Measurements from ENCODE around the gene MAP3K4.

MAP3K4 gene

GRCh38 chr6:161161889-161162624 lies 170.5 kb downstream of the MAP3K4 start:
- Histone ChIP-seq H3K27ac (ENCODE audit: low read depth, low read length) (no peak overlapping the region), H3K9me3 (ENCODE audit: low read length) (no peaks in the 10 kb centered on the region), H3K4me1 (ENCODE audit: insufficient read depth, low read length) (peaks cover 18% of the 10 kb centered on the region), H3K27me3 (ENCODE audit: control insufficient read depth in 1 of 2, insufficient read depth in 2 of 2, low read length in 2 of 2) (no peaks in the 10 kb centered on the region), H3K9ac (ENCODE audit: low read length) (no peak overlapping the region), H3K36me3 (ENCODE audit: insufficient read depth, low read length) (peaks cover 19% of the 10 kb centered on the region), H3K4me3 (ENCODE audit: low read depth in 1 of 2, low read length in 2 of 2) (no peak overlapping the region)

GRCh38 chr6:161162722-161163121 lies 171.2 kb downstream of the MAP3K4 start:
- Histone ChIP-seq H3K4me1 (ENCODE audit: insufficient read depth, low read length) (peaks cover 18% of the 10 kb centered on the region), H3K27ac (ENCODE audit: low read depth, low read length) (no peak overlapping the region), H3K4me3 (ENCODE audit: low read depth in 1 of 2, low read length in 2 of 2) (no peak overlapping the region), H3K36me3 (ENCODE audit: insufficient read depth, low read length) (peaks cover 19% of the 10 kb centered on the region), H3K27me3 (ENCODE audit: control insufficient read depth in 1 of 2, insufficient read depth in 2 of 2, low read length in 2 of 2) (no peaks in the 10 kb centered on the region), H3K9ac (ENCODE audit: low read length) (no peak overlapping the region), H3K9me3 (ENCODE audit: low read length) (no peaks in the 10 kb centered on the region)

- Histone ChIP-seq H3K4me1 (ENCODE audit: insufficient read depth, low read length) (peaks cover 21% of the 10 kb centered on the region), H3K9me3 (ENCODE audit: low read length) (no peaks in the 10 kb centered on the region), H3K27ac (ENCODE audit: low read depth, low read length) (no peak overlapping the region), H3K27me3 (ENCODE audit: control insufficient read depth in 1 of 2, insufficient read depth in 2 of 2, low read length in 2 of 2) (no peaks in the 10 kb centered on the region), H3K9ac (ENCODE audit: low read length) (no peak overlapping the region), H3K4me3 (ENCODE audit: low read depth in 1 of 2, low read length in 2 of 2) (no peak overlapping the region), H3K36me3 (ENCODE audit: insufficient read depth, low read length) (peaks cover 19% of the 10 kb centered on the region)
Measured at GRCh38 chr6:161163466-161164181, 172.1 kb downstream of the MAP3K4 start.

GRCh38 chr6:161164182-161164625 lies 172.6 kb downstream of the MAP3K4 start:
- H3K36me3 ChIP-seq (ENCODE audit: insufficient read depth, low read length) = peaks cover 19% of the 10 kb centered on the region
- H3K9me3 ChIP-seq (ENCODE audit: low read length) = no peaks in the 10 kb centered on the region
- H3K27me3 ChIP-seq (ENCODE audit: control insufficient read depth in 1 of 2, insufficient read depth in 2 of 2, low read length in 2 of 2) = no peaks in the 10 kb centered on the region
- H3K4me3 ChIP-seq (ENCODE audit: low read depth in 1 of 2, low read length in 2 of 2) = no peak overlapping the region
- H3K27ac ChIP-seq (ENCODE audit: low read depth, low read length) = no peak overlapping the region
- H3K9ac ChIP-seq (ENCODE audit: low read length) = no peak overlapping the region
- peaks cover 24% of the 10 kb centered on the region for H3K4me1 ChIP-seq (ENCODE audit: insufficient read depth, low read length)

GRCh38 chr6:161166176-161166575 lies 174.6 kb downstream of the MAP3K4 start:
- peaks cover 19% of the 10 kb centered on the region for H3K36me3 ChIP-seq (ENCODE audit: insufficient read depth, low read length)
- H3K27me3 ChIP-seq (ENCODE audit: control insufficient read depth in 1 of 2, insufficient read depth in 2 of 2, low read length in 2 of 2) = no peaks in the 10 kb centered on the region
- no peak overlapping the region for H3K4me3 ChIP-seq (ENCODE audit: low read depth in 1 of 2, low read length in 2 of 2)
- no peak overlapping the region for H3K9ac ChIP-seq (ENCODE audit: low read length)
- no peak overlapping the region for H3K27ac ChIP-seq (ENCODE audit: low read depth, low read length)
- H3K9me3 ChIP-seq (ENCODE audit: low read length) = no peaks in the 10 kb centered on the region
- peaks cover 20% of the 10 kb centered on the region for H3K4me1 ChIP-seq (ENCODE audit: insufficient read depth, low read length)

GRCh38 chr6:161166677-161167076 lies 175.1 kb downstream of the MAP3K4 start:
- Histone ChIP-seq H3K4me1 (ENCODE audit: insufficient read depth, low read length) (peaks cover 18% of the 10 kb centered on the region), H3K9ac (ENCODE audit: low read length) (no peak overlapping the region), H3K27ac (ENCODE audit: low read depth, low read length) (no peak overlapping the region), H3K36me3 (ENCODE audit: insufficient read depth, low read length) (peaks cover 19% of the 10 kb centered on the region), H3K4me3 (ENCODE audit: low read depth in 1 of 2, low read length in 2 of 2) (no peak overlapping the region), H3K27me3 (ENCODE audit: control insufficient read depth in 1 of 2, insufficient read depth in 2 of 2, low read length in 2 of 2) (no peaks in the 10 kb centered on the region), H3K9me3 (ENCODE audit: low read length) (no peaks in the 10 kb centered on the region)

Data from muscle layer of colon (tissue), 2 donors.